ENCODE results near the gene PCP4L1.
"Not testable (repeated sequence)": the region's sequence is repeated elsewhere in the genome, so short reads cannot be mapped to it uniquely, and the experiment has no call there.

The PCP4L1 gene

GRCh38 chr1:161258439-161259344 is at the start of gene PCP4L1:
Gene PCP4L1, plus strand, starts transcription at chr1:161258745. Its CDS starts 230 bp downstream, at chr1:161258975.
- DNase-seq (ENCODE audit: low spot score), result peak; percentile 94

GRCh38 chr1:161209790-161210409 is 48.6 kb upstream of the PCP4L1 start:
- peak; percentile 92 for DNase-seq (ENCODE audit: low spot score)

- DNase-seq (ENCODE audit: low spot score), result no peak
Observed at GRCh38 chr1:161214369-161214768, 44.2 kb upstream of the PCP4L1 start.

- no peak for DNase-seq (ENCODE audit: low spot score)
Observed at GRCh38 chr1:161215076-161215475, 43.5 kb upstream of the PCP4L1 start, which contains the start of gene FCER1G. Gene FCER1G, plus strand, starts transcription at chr1:161215295. Its CDS starts 27 bp downstream, at chr1:161215322.

- DNase-seq (ENCODE audit: low spot score), result no peak
Observed at GRCh38 chr1:161216945-161217712, 41.4 kb upstream of the PCP4L1 start.

GRCh38 chr1:161217831-161218230 is 40.7 kb upstream of the PCP4L1 start:
- no peak for DNase-seq (ENCODE audit: low spot score)

- no peak for DNase-seq (ENCODE audit: low spot score)
Observed at GRCh38 chr1:161218301-161219077, 40.1 kb upstream of the PCP4L1 start.

- DNase-seq (ENCODE audit: low spot score), result no peak
Observed at GRCh38 chr1:161219078-161219892, 39.3 kb upstream of the PCP4L1 start.

- no peak for DNase-seq (ENCODE audit: low spot score)
Observed at GRCh38 chr1:161220002-161220401, 38.5 kb upstream of the PCP4L1 start.

- no peak for DNase-seq (ENCODE audit: low spot score)
Observed at GRCh38 chr1:161222175-161223019, 36.1 kb upstream of the PCP4L1 start.

GRCh38 chr1:161223805-161224694 is 34.5 kb upstream of the PCP4L1 start:
- DNase-seq (ENCODE audit: low spot score), result no peak

GRCh38 chr1:161224695-161225087 is 33.9 kb upstream of the PCP4L1 start:
- DNase-seq (ENCODE audit: low spot score), result not testable (repeated sequence)

GRCh38 chr1:161225178-161225533 is 33.4 kb upstream of the PCP4L1 start:
- no peak for DNase-seq (ENCODE audit: low spot score)

GRCh38 chr1:161225534-161226319 is 32.8 kb upstream of the PCP4L1 start, which contains the start of gene TOMM40L:
Gene TOMM40L, plus strand, starts transcription at chr1:161226060. Its CDS starts 430 bp downstream, at chr1:161226490.
- DNase-seq (ENCODE audit: low spot score), result peak; percentile 96

GRCh38 chr1:161226320-161226711 is 32.2 kb upstream of the PCP4L1 start:
- no peak for DNase-seq (ENCODE audit: low spot score)

GRCh38 chr1:161226759-161227158 is 31.8 kb upstream of the PCP4L1 start:
- no peak for DNase-seq (ENCODE audit: low spot score)

- peak; percentile 77 for DNase-seq (ENCODE audit: low spot score)
Observed at GRCh38 chr1:161227196-161227871, 31.2 kb upstream of the PCP4L1 start.
